IMR-90 (cell line): ENCODE results near the gene MADD. TPM values are rescaled to one million over a fixed set of nuclear protein-coding genes. Genes with fewer than 3 reads are reported as not detected.

ENCODE experiments used
- ATAC-seq: fragments of 200-7000 bp; cut with Tn5 transposase; 2 replicates; pipeline ENCODE4 v1.9.1; 2020; ENCODE audit warnings: low read depth, mild to moderate bottlenecking, moderate library complexity
- BruUV-seq: library from RNA; stranded (reverse); fragments of 400-500 nt; replicated peaks from 2 replicates; lab custom pipeline; 2021; lab: Mats Ljungman, UMichigan
- CTCF ChIA-PET: fragments of 300-600 bp; formaldehyde crosslinking; extraction: SDS; loops from one replicate; lab custom pipeline; 2021; ENCODE audit warnings: antibody characterized with exemption; lab: Yijun Ruan, JAX
- POLR2A ChIA-PET: fragments of 300-600 bp; sonication (Branson Sonifier 250); formaldehyde crosslinking; loops from one replicate; lab custom pipeline; 2022; ENCODE audit warnings: antibody characterized with exemption; ENCODE audit not compliant: unreplicated experiment; lab: Charles Lee
- DNase-seq: peaks from one replicate; pipeline ENCODE4 v3.0.0; 2013
- H2AFZ ChIP-seq: replicated peaks from 2 replicates; pipeline ENCODE3; 2013; ENCODE audit warnings: low read length, mild to moderate bottlenecking; ENCODE audit not compliant: poor library complexity
- H2AK5ac ChIP-seq: 2 replicates; pipeline ENCODE4 v1.6.1; 2013; ENCODE audit warnings: low read depth, low read length, inconsistent platforms
- H2AK9ac ChIP-seq: replicated peaks from 2 replicates; pipeline ENCODE3; 2013; ENCODE audit warnings: mild to moderate bottlenecking, low read depth, low read length, moderate library complexity; ENCODE audit not compliant: poor library complexity
- H2BK120ac ChIP-seq: 2 replicates; pipeline ENCODE4 v1.6.1; 2013; ENCODE audit warnings: low read depth, low read length, inconsistent platforms
- H2BK15ac ChIP-seq: 3 replicates; pipeline ENCODE4 v1.6.1; 2013; ENCODE audit warnings: low read depth, low read length, inconsistent platforms
- H2BK20ac ChIP-seq: 2 replicates; pipeline ENCODE4 v1.6.1; 2013; ENCODE audit warnings: low read depth, mild to moderate bottlenecking, inconsistent platforms, low read length, moderate library complexity
- H2BK5ac ChIP-seq: 2 replicates; pipeline ENCODE4 v1.6.1; 2013; ENCODE audit warnings: mild to moderate bottlenecking, low read depth, low read length, inconsistent platforms; ENCODE audit not compliant: poor library complexity, severe bottlenecking
- H3K14ac ChIP-seq: replicated peaks from 2 replicates; pipeline ENCODE4 v1.6.1; 2013; ENCODE audit warnings: low read depth, low read length, inconsistent platforms
- H3K18ac ChIP-seq: 2 replicates; pipeline ENCODE4 v1.6.1; 2013; ENCODE audit warnings: low read depth, low read length, control low read depth
- H3K23ac ChIP-seq: 2 replicates; pipeline ENCODE4 v1.6.1; 2013; ENCODE audit warnings: low read depth, low read length, inconsistent platforms
- H3K27ac ChIP-seq: 2 replicates; pipeline ENCODE4 v1.5.1; 2013; ENCODE audit warnings: mild to moderate bottlenecking, control low read depth, low read length; ENCODE audit not compliant: insufficient read depth
- H3K27me3 ChIP-seq: 2 replicates; pipeline ENCODE4 v1.6.1; 2013; ENCODE audit warnings: low read length; ENCODE audit not compliant: control insufficient read depth, insufficient read depth
- H3K36me3 ChIP-seq: 2 replicates; pipeline ENCODE4 v1.6.1; 2013; ENCODE audit warnings: low read length, mixed read lengths; ENCODE audit not compliant: control insufficient read depth, insufficient read depth
- H3K4ac ChIP-seq: 2 replicates; pipeline ENCODE4 v1.6.1; 2013; ENCODE audit warnings: low read depth, low read length, inconsistent platforms
- H3K4me1 ChIP-seq: 2 replicates; pipeline ENCODE4 v1.6.1; 2013; ENCODE audit warnings: low read length, mixed read lengths; ENCODE audit not compliant: control insufficient read depth, insufficient read depth
- H3K4me2 ChIP-seq: 2 replicates; pipeline ENCODE4 v1.6.1; 2013; ENCODE audit warnings: low read depth, mild to moderate bottlenecking, control low read depth, low read length, moderate library complexity
- H3K4me3 ChIP-seq: 2 replicates; pipeline ENCODE4 v1.5.1; 2013; ENCODE audit warnings: low read depth, mild to moderate bottlenecking, control low read depth, low read length, moderate library complexity; ENCODE audit not compliant: insufficient read depth
- H3K56ac ChIP-seq: 2 replicates; pipeline ENCODE4 v1.6.1; 2013; ENCODE audit warnings: low read length, inconsistent platforms; ENCODE audit not compliant: insufficient read depth; ENCODE audit errors: extremely low read depth
- H3K79me1 ChIP-seq, 2 experiments: 2 replicates each; pipeline ENCODE4 v1.6.1; 2013; ENCODE audit warnings: low read length in 2 of 2, inconsistent platforms in 1 of 2, low read depth in 1 of 2
- H3K9ac ChIP-seq: 2 replicates; pipeline ENCODE4 v1.6.1; 2013; ENCODE audit warnings: low read depth, low read length, control low read depth
- H3K9me1 ChIP-seq: 2 replicates; pipeline ENCODE4 v1.6.1; 2013; ENCODE audit warnings: low read length, inconsistent platforms; ENCODE audit not compliant: insufficient read depth
- H3K9me3 ChIP-seq: 2 replicates; pipeline ENCODE4 v1.6.1; 2013; ENCODE audit warnings: low read length; ENCODE audit not compliant: control insufficient read depth, insufficient read depth
- H4K20me1 ChIP-seq: 2 replicates; pipeline ENCODE4 v1.6.1; 2013; ENCODE audit warnings: low read length, inconsistent platforms; ENCODE audit not compliant: insufficient read depth
- H4K5ac ChIP-seq: 2 replicates; pipeline ENCODE4 v1.6.1; 2013; ENCODE audit warnings: mild to moderate bottlenecking, low read depth, low read length, control low read depth
- H4K8ac ChIP-seq, 2 experiments: 2 replicates each; pipeline ENCODE4 v1.6.1; 2013; ENCODE audit warnings: low read depth in 2 of 2, low read length in 2 of 2, control low read depth in 1 of 2, inconsistent platforms in 1 of 2
- H4K91ac ChIP-seq: 2 replicates; pipeline ENCODE4 v1.6.1; 2013; ENCODE audit warnings: low read depth, low read length, inconsistent platforms; ENCODE audit not compliant: insufficient read depth
- BHLHE40 ChIP-seq: fragments of 150-350 bp; IDR thresholded peaks from 2 replicates; pipeline ENCODE4 v1.6.1; 2016; ENCODE audit warnings: mild to moderate bottlenecking, low read depth, low read length
- CEBPB ChIP-seq: IDR thresholded peaks from 2 replicates; pipeline ENCODE4 v1.6.1; 2012; ENCODE audit warnings: low read depth, low read length, improper control_type of control experiment
- CHD1 ChIP-seq: IDR thresholded peaks from 2 replicates; pipeline ENCODE4 v1.6.1; 2012; ENCODE audit warnings: low read depth, low read length, improper control_type of control experiment
- FOS ChIP-seq: fragments of 150-350 bp; IDR thresholded peaks from 2 replicates; pipeline ENCODE4 v1.6.1; 2016; ENCODE audit warnings: low read depth, low read length
- MAFK ChIP-seq: IDR thresholded peaks from 2 replicates; pipeline ENCODE4 v1.6.1; 2012; ENCODE audit warnings: low read depth, low read length, improper control_type of control experiment
- MAZ ChIP-seq: IDR thresholded peaks from 2 replicates; pipeline ENCODE4 v1.6.1; 2012; ENCODE audit warnings: low read depth, mild to moderate bottlenecking, low read length, improper control_type of control experiment, moderate library complexity, borderline replicate concordance
- MXI1 ChIP-seq: IDR thresholded peaks from 2 replicates; pipeline ENCODE4 v1.6.1; 2012; ENCODE audit warnings: low read depth, mild to moderate bottlenecking, low read length, moderate library complexity, borderline replicate concordance
- NFE2L2 ChIP-seq: fragments of 150-350 bp; IDR thresholded peaks from 2 replicates; pipeline ENCODE4 v1.6.1; 2016; ENCODE audit warnings: low read depth, mild to moderate bottlenecking, low read length
- POLR2A ChIP-seq: IDR thresholded peaks from 2 replicates; pipeline ENCODE4 v1.6.1; 2012; ENCODE audit warnings: mild to moderate bottlenecking, low read depth, low read length
- RAD21 ChIP-seq: IDR thresholded peaks from 2 replicates; pipeline ENCODE4 v1.6.1; 2012; ENCODE audit warnings: low read length, improper control_type of control experiment
- RCOR1 ChIP-seq: IDR thresholded peaks from 2 replicates; pipeline ENCODE4 v1.6.1; 2012; ENCODE audit warnings: mild to moderate bottlenecking, low read length, improper control_type of control experiment; ENCODE audit not compliant: insufficient replicate concordance
- RFX5 ChIP-seq: IDR thresholded peaks from 2 replicates; pipeline ENCODE4 v1.8.0; 2012; ENCODE audit warnings: low read depth, mild to moderate bottlenecking, low read length, moderate library complexity
- SMC3 ChIP-seq: fragments of 150-350 bp; IDR thresholded peaks from 2 replicates; pipeline ENCODE4 v1.6.1; 2016; ENCODE audit warnings: low read depth, mild to moderate bottlenecking, antibody characterized with exemption, low read length, moderate library complexity
- WGBS, 2 experiments: methylation state at CpG; one replicate each; pipeline versions ENCODE4 v1.1.5 to v1.1.7; 2013; ENCODE audit warnings: missing lambda C conversion rate in 2 of 2; ENCODE audit not compliant: insufficient read length in 1 of 2; ENCODE audit errors: extremely low coverage in 2 of 2; 5-methylcytosine and 5-hydroxymethylcytosine counted together
- dilution Hi-C: fragments of 300-500 bp; cut with HindIII; formaldehyde crosslinking; loops from one replicate; pipeline ENCODE4 v1.14.3; 2018; ENCODE audit warnings: low sequenced_read_pairs; ENCODE audit not compliant: unreplicated experiment
- in situ Hi-C: fragments of 300-500 bp; cut with MboI; formaldehyde crosslinking; loops from 3 replicates; pipeline ENCODE4 v1.14.3; 2019; ENCODE audit warnings: low sequenced_read_pairs, inconsistent platforms, mixed read lengths
- intact Hi-C: fragments of 100-400 bp; cut with micrococcal nuclease; formaldehyde crosslinking; loops from 2 replicates; pipeline ENCODE4 v1.10.0; 2022
- polyA plus RNA-seq, 3 experiments: library from polyadenylated mRNA; depleted of rRNA; stranded (reverse); fragments of >200 nt; gene quantifications; 2 replicates each; pipeline ENCODE4 v1.2.3, GENCODE V29; 2012; ENCODE audit warnings: low replicate concordance in 1 of 3
- total RNA-seq: library from RNA; depleted of rRNA; stranded (reverse); fragments of >200 nt; gene quantifications from 2 replicates; pipeline ENCODE4 v1.2.3, GENCODE V29; 2012
- TF ChIP-seq, protein P1 (sequence below): fragments of 150-350 bp; IDR thresholded peaks from 2 replicates; pipeline ENCODE4 v1.6.1; 2017; ENCODE audit warnings: mild to moderate bottlenecking, antibody characterized with exemption, low read length, low read depth
- TF ChIP-seq, protein P2 (sequence below): conservative IDR thresholded peaks from 2 replicates; pipeline ENCODE4 v1.5.1; 2012; ENCODE audit warnings: mild to moderate bottlenecking, low read depth, low read length, improper control_type of control experiment
- TF ChIP-seq, protein P3 (sequence below): fragments of 150-350 bp; IDR thresholded peaks from 2 replicates; pipeline ENCODE4 v1.6.1; 2016; ENCODE audit warnings: low read depth, mild to moderate bottlenecking, low read length, moderate library complexity, borderline replicate concordance

The MADD gene
- total and polyA plus RNA-seq, 2 of the 4 experiments (the other 2 are of a cell fraction): 13.3 to 16.4 TPM

DNA sequence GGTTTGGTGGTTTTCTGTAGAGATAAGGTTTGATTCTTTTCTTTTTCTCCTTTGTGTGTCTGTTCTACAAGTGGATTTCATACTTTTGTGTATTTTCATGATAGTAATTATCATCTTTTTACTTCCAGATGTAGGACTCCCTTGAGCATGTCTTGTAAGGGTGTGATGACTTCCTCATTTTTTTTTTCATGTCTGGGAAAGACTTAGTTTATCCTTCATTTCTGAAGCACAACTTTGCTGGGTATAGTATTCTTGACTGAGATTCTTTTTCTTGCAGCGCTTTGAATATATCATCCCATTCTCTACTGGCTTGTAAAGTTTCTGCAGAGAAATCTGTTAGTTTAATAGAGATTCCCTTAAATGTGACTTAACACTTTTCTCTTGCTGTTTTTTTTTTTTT, 32.9 kb downstream of the MADD start:
- Histone ChIP-seq H2BK5ac (no peak overlapping the region), H3K9me3 (peaks cover 5% of the 10 kb centered on the region), H3K56ac (no peak overlapping the region), H3K4me3 (no peak overlapping the region), H3K9me1 (peaks cover 13% of the 10 kb centered on the region; the same call in 1 of the 2 replicates), H4K20me1 (no peaks in the 10 kb centered on the region), H3K23ac (no peak overlapping the region), H2AK5ac (no peak overlapping the region), H2AFZ (no peak overlapping the region), H3K36me3 (peaks cover 30% of the 10 kb centered on the region), H2BK15ac (no peak overlapping the region), H4K8ac (no peak overlapping the region), H3K14ac (no peak overlapping the region), H2BK120ac (no peak overlapping the region), H3K4me2 (no peak overlapping the region), H3K79me1 (peaks cover 4 to 12% of the 10 kb centered on the region in 2 experiments; a peak in 2 of 4 replicates), H3K4ac (no peak overlapping the region), H3K27ac (no peak overlapping the region), H4K5ac (no peak overlapping the region), H2BK20ac (no peak overlapping the region), H2AK9ac (no peak overlapping the region), H3K18ac (no peak overlapping the region), H3K9ac (no peak overlapping the region), H3K4me1 (no peaks in the 10 kb centered on the region), H4K91ac (no peak overlapping the region), H3K27me3 (no peaks in the 10 kb centered on the region)
- BruUV-seq: no TSS peak
- ATAC-seq: no peak
- intact Hi-C loops: no loop called here
- POLR2A ChIA-PET: no interaction called here
- TF ChIP-seq SMC3 (no peak), MAZ (no peak), BHLHE40 (no peak), POLR2A (no peak), NFE2L2 (no peak), RFX5 (no peak), CHD1 (no peak), RCOR1 (no peak), MAFK (no peak), CEBPB (no peak), FOS (no peak), RAD21 (no peak), MXI1 (no peak)
- TF ChIP-seq, protein P1, sequence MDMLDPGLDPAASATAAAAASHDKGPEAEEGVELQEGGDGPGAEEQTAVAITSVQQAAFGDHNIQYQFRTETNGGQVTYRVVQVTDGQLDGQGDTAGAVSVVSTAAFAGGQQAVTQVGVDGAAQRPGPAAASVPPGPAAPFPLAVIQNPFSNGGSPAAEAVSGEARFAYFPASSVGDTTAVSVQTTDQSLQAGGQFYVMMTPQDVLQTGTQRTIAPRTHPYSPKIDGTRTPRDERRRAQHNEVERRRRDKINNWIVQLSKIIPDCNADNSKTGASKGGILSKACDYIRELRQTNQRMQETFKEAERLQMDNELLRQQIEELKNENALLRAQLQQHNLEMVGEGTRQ: no peak
- TF ChIP-seq, protein P2, sequence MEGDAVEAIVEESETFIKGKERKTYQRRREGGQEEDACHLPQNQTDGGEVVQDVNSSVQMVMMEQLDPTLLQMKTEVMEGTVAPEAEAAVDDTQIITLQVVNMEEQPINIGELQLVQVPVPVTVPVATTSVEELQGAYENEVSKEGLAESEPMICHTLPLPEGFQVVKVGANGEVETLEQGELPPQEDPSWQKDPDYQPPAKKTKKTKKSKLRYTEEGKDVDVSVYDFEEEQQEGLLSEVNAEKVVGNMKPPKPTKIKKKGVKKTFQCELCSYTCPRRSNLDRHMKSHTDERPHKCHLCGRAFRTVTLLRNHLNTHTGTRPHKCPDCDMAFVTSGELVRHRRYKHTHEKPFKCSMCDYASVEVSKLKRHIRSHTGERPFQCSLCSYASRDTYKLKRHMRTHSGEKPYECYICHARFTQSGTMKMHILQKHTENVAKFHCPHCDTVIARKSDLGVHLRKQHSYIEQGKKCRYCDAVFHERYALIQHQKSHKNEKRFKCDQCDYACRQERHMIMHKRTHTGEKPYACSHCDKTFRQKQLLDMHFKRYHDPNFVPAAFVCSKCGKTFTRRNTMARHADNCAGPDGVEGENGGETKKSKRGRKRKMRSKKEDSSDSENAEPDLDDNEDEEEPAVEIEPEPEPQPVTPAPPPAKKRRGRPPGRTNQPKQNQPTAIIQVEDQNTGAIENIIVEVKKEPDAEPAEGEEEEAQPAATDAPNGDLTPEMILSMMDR: no peak
- TF ChIP-seq, protein P3, sequence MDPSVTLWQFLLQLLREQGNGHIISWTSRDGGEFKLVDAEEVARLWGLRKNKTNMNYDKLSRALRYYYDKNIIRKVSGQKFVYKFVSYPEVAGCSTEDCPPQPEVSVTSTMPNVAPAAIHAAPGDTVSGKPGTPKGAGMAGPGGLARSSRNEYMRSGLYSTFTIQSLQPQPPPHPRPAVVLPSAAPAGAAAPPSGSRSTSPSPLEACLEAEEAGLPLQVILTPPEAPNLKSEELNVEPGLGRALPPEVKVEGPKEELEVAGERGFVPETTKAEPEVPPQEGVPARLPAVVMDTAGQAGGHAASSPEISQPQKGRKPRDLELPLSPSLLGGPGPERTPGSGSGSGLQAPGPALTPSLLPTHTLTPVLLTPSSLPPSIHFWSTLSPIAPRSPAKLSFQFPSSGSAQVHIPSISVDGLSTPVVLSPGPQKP: no peak
- in situ Hi-C loops: no loop called here
- WGBS, 2 experiments: no CpG with 5 or more reads among the region's 1 CpG
- dilution Hi-C loops: no loop called here
- DNase-seq: no peak
- CTCF ChIA-PET: no interaction called here
